OCI-LY3 (cell line): ENCODE measurements around the gene SAFB2.

Experiments
- H2AFZ ChIP-seq: fragments of 200-600, 300-600 bp; shearing (Covaris generic); 2 replicates; pipeline ENCODE4 v1.6.0; 2014; ENCODE audit warnings: antibody characterized with exemption, low read depth, low read length
- H3K27ac ChIP-seq: fragments of 200-600, 300-600 bp; sonication (generic); 2 replicates; pipeline ENCODE4 v1.5.1; 2014; ENCODE audit warnings: mild to moderate bottlenecking, low read length, moderate library complexity, mixed read lengths
- H3K27me3 ChIP-seq: fragments of 200-600, 300-600 bp; sonication (generic); 2 replicates; pipeline ENCODE4 v1.6.1; 2014; ENCODE audit warnings: low read depth, low read length, mixed read lengths
- H3K36me3 ChIP-seq: fragments of 200-600, 300-600 bp; sonication (generic); replicated peaks from 2 replicates; pipeline ENCODE3; 2014; ENCODE audit warnings: low read depth, low read length, mixed read lengths
- H3K4me1 ChIP-seq: fragments of 300-600, 200-600 bp; sonication (generic); 2 replicates; pipeline ENCODE4 v1.6.1; 2014; ENCODE audit warnings: low read length, mixed read lengths
- H3K4me2 ChIP-seq: fragments of 200-600, 300-600 bp; sonication (generic); 2 replicates; pipeline ENCODE4 v1.6.1; 2014; ENCODE audit warnings: low read length, mixed read lengths
- H3K4me3 ChIP-seq: fragments of 300-600, 200-600 bp; sonication (generic); 2 replicates; pipeline ENCODE4 v1.5.1; 2014; ENCODE audit warnings: antibody characterized with exemption, mild to moderate bottlenecking, low read length, moderate library complexity
- H3K79me2 ChIP-seq: fragments of 300-600, 200-600 bp; shearing (Covaris generic); 2 replicates; pipeline ENCODE4 v1.6.1; 2014; ENCODE audit warnings: mild to moderate bottlenecking, low read length, mixed read lengths
- H3K9ac ChIP-seq: fragments of 300-600, 200-600 bp; shearing (Covaris generic); 2 replicates; pipeline ENCODE4 v1.6.0; 2014; ENCODE audit warnings: mild to moderate bottlenecking, low read length, moderate library complexity
- H3K9me3 ChIP-seq: fragments of 200-600, 300-600 bp; shearing (Covaris generic); 2 replicates; pipeline ENCODE4 v1.6.1; 2014; ENCODE audit warnings: low read length, mixed read lengths; ENCODE audit not compliant: insufficient read depth
- H4K20me1 ChIP-seq: fragments of 200-600, 300-600 bp; sonication (generic); 2 replicates; pipeline ENCODE4 v1.6.1; 2016; ENCODE audit warnings: low read length, mixed read lengths; ENCODE audit not compliant: insufficient read depth
- EZH2phosphoT487 ChIP-seq: fragments of 200-600 bp; shearing (Covaris generic); IDR thresholded peaks from 2 replicates; pipeline ENCODE4 v1.6.1; 2018; ENCODE audit warnings: antibody characterized with exemption, mixed run types, low read depth
- TF ChIP-seq, protein P1 (sequence below): fragments of 200-600, 300-600 bp; sonication (generic); IDR thresholded peaks from 2 replicates; pipeline ENCODE4 v1.5.1; 2014; ENCODE audit warnings: antibody characterized with exemption, low read length, low read depth

Gene SAFB2

DNA sequence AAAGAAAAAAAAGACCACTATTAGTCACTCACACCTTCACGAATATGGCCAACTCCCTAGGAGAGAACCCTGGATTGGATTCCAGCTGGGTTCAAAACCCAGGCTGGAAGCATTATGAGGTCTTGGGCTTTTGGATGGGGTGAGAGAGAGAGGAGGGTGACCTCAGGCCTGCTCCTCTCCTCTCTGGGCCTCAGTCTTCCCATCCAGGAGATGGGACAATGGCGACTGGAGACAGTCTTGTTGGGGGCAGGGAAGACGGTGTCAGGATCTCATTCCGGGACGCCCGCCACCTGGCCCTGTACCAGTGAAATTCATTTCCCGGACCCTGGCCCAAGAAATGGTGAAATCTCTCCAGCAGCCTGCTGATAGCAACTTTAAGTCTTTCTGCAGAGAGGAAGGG, 81.1 kb downstream of the SAFB2 start:
- Histone ChIP-seq H3K9ac (no peak overlapping the region), H3K4me2 (no peak overlapping the region), H2AFZ (no peak overlapping the region), H3K9me3 (no peaks in the 10 kb centered on the region), H3K27me3 (no peaks in the 10 kb centered on the region), H3K36me3 (no peaks in the 10 kb centered on the region), H3K79me2 (no peaks in the 10 kb centered on the region), H3K4me1 (peaks cover 10% of the 10 kb centered on the region), H3K4me3 (no peak overlapping the region), H3K27ac (no peak overlapping the region), H4K20me1 (no peaks in the 10 kb centered on the region)
- TF ChIP-seq, protein P1, sequence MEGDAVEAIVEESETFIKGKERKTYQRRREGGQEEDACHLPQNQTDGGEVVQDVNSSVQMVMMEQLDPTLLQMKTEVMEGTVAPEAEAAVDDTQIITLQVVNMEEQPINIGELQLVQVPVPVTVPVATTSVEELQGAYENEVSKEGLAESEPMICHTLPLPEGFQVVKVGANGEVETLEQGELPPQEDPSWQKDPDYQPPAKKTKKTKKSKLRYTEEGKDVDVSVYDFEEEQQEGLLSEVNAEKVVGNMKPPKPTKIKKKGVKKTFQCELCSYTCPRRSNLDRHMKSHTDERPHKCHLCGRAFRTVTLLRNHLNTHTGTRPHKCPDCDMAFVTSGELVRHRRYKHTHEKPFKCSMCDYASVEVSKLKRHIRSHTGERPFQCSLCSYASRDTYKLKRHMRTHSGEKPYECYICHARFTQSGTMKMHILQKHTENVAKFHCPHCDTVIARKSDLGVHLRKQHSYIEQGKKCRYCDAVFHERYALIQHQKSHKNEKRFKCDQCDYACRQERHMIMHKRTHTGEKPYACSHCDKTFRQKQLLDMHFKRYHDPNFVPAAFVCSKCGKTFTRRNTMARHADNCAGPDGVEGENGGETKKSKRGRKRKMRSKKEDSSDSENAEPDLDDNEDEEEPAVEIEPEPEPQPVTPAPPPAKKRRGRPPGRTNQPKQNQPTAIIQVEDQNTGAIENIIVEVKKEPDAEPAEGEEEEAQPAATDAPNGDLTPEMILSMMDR = no peak
- no peak for TF ChIP-seq EZH2phosphoT487

DNA sequence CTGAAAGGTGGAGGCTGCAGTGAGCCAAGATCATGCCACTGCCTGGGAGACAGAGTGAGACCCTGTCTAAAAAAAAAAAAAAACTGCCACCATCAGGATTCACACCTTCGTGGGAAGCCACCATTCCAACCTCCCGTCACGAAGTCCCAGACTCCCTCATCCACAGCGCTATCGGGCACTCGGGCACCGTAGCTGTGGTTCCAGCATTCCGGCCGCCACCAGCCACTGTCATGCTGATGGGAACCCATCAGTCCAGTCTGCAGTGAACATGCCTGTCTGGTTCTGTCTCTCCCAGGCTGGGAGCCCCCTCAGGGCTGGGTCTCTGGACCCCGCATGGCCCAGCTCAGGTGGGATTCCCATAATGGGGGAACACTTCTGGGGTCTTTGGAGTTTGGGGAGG, 82.4 kb downstream of the SAFB2 start:
- no peaks in the 10 kb centered on the region for H3K27me3 ChIP-seq
- H3K79me2 ChIP-seq = no peaks in the 10 kb centered on the region

DNA sequence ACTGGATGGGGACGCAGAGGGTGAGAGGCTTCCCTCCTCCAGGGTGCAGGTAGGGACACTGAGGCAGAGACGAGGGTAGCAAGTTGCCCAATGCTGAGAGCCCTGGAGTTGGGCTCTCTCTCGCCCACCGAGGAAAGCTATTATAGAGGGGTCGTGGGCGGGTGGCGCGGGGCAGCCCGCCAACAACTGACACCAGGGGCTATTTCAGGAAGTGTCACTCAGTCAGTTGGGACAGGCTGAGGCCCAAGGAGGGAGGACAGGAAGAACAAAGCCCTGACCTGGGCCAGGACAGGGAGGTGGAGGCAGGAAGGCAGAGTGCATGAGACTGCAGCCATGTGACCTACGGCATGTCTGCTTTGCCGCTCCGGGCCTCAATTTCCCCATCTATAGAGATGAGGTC, 84.7 kb downstream of the SAFB2 start:
- TF ChIP-seq, protein P1 = no peak
- Histone ChIP-seq H3K4me2 (no peak overlapping the region), H3K27ac (no peak overlapping the region), H3K4me3 (no peak overlapping the region), H3K9ac (no peak overlapping the region), H3K79me2 (no peaks in the 10 kb centered on the region), H2AFZ (no peak overlapping the region), H3K9me3 (peaks cover 12% of the 10 kb centered on the region; the same call in 1 of the 2 replicates), H3K27me3 (no peaks in the 10 kb centered on the region), H3K36me3 (no peaks in the 10 kb centered on the region), H3K4me1 (no peaks in the 10 kb centered on the region), H4K20me1 (no peaks in the 10 kb centered on the region)

More for the DNA sequence above, 82.4 kb downstream of the SAFB2 start:
- no peak overlapping the region for H2AFZ ChIP-seq
- no peak overlapping the region for H3K27ac ChIP-seq
- no peak overlapping the region for H3K4me2 ChIP-seq
- no peaks in the 10 kb centered on the region for H3K4me1 ChIP-seq
- no peaks in the 10 kb centered on the region for H4K20me1 ChIP-seq
- TF ChIP-seq, protein P1 = no peak
- no peak for TF ChIP-seq EZH2phosphoT487
- no peak overlapping the region for H3K4me3 ChIP-seq
- no peak overlapping the region for H3K9ac ChIP-seq
- H3K9me3 ChIP-seq = peaks cover under 1% of the 10 kb centered on the region; the same call in 1 of the 2 replicates
- no peaks in the 10 kb centered on the region for H3K36me3 ChIP-seq
